Stomach (tissue), 9 donors: ENCODE results near the gene SMIM44. TPM values are rescaled to one million over a fixed set of nuclear protein-coding genes. Genes with fewer than 3 reads are reported as not detected.
A peak's percentile ranks its signal among the peaks of the same experiment; 100 is the strongest.

Source experiments
- DNase-seq, 2 donors: peaks; one replicate each; pipeline versions ENCODE4 v3.0.0 to v3.0.0-alpha.2; 2013 to 2019
- H3K27ac ChIP-seq, 5 donors: fragments of 200-600 bp in 4 of 5; sonication (generic) in 4 of 5; one replicate each; pipeline ENCODE4 v1.5.1; 2013 to 2019; ENCODE audit warnings: mild to moderate bottlenecking in 1 of 5, moderate library complexity in 1 of 5
- H3K27me3 ChIP-seq, 3 donors: fragments of 200-600 bp; sonication (generic); one replicate each; pipeline ENCODE4 v1.5.1; 2017 to 2019; ENCODE audit warnings: mixed run types in 1 of 3
- H3K36me3 ChIP-seq, 4 donors: fragments of 200-600 bp; sonication (generic); 1 replicate in 3 of 4; 2 replicates in 1 of 4; pipeline ENCODE4 v1.5.1; 2016 to 2019
- H3K4me1 ChIP-seq, 4 donors: fragments of 200-600 bp; sonication (generic); one replicate each; pipeline ENCODE4 v1.5.1; 2016 to 2019
- H3K4me3 ChIP-seq, 4 donors: fragments of 200-600 bp; sonication (generic) in 3 of 4; one replicate each; pipeline ENCODE4 v1.5.1; 2016 to 2019; ENCODE audit warnings: mild to moderate bottlenecking in 1 of 4
- H3K9me3 ChIP-seq, 4 donors: fragments of 200-600 bp; sonication (generic); one replicate each; pipeline ENCODE4 v1.5.1; 2016 to 2019
- EP300 ChIP-seq: sonication (generic); formaldehyde crosslinking; IDR thresholded peaks from one replicate; pipeline ENCODE4 v1.6.1; 2017; ENCODE audit warnings: antibody characterized with exemption
- POLR2A ChIP-seq, 4 donors: fragments of 450-650 bp; IDR thresholded peaks; one replicate each; pipeline ENCODE4 v1.6.1; 2016; ENCODE audit warnings: antibody characterized with exemption in 4 of 4, control low read depth in 2 of 4, mild to moderate bottlenecking in 1 of 4, moderate library complexity in 1 of 4
- POLR2AphosphoS5 ChIP-seq, 3 donors: sonication (generic); formaldehyde crosslinking; IDR thresholded peaks; one replicate each; pipeline ENCODE4 v1.6.1; 2016; ENCODE audit warnings: antibody characterized with exemption in 3 of 3
- WGBS, 5 donors: extraction: QIAGEN DNeasy Blood & Tissue Kit in 3 of 5; methylation state at CpG; one replicate each; pipeline versions ENCODE4 v1.1.5 to v1.1.7; 2013 to 2018; 5-methylcytosine and 5-hydroxymethylcytosine counted together
- intact Hi-C: fragments of 100-400 bp; cut with DNase I; formaldehyde crosslinking; loops from one replicate; pipeline ENCODE4 v1.15.1; 2023; ENCODE audit warnings: low total_unique reads
- polyA plus RNA-seq, 3 donors: library from polyadenylated mRNA; stranded (reverse); fragments of 200-250 nt; gene quantifications; one replicate each; pipeline ENCODE4 v1.2.3, GENCODE V29; 2013
- total RNA-seq, 5 donors: library from RNA; depleted of rRNA; stranded (reverse); fragments of >200 nt; gene quantifications; one replicate each; pipeline versions ENCODE4 v1.1.0 to v1.2.3, GENCODE V29; 2014 to 2016
- TF ChIP-seq, protein P1 (sequence below), 7 experiments: fragments of 450-650 bp in 4 of 7; fragments of 200-600 bp in 3 of 7; sonication (generic) in 3 of 7; IDR thresholded peaks; one replicate each; pipeline ENCODE4 v1.5.1; 2016 to 2019; ENCODE audit warnings: antibody characterized with exemption in 7 of 7, control low read depth in 2 of 7, mild to moderate bottlenecking in 1 of 7
- donor health status: healthy with polysubstance abuse.
- donor health status: Bipolar disorder and iron deficiency.
- donor health status: healthy.

SMIM44 gene
- total and polyA plus RNA-seq, 8 donors: 2.7 TPM; not detected in 7

DNA sequence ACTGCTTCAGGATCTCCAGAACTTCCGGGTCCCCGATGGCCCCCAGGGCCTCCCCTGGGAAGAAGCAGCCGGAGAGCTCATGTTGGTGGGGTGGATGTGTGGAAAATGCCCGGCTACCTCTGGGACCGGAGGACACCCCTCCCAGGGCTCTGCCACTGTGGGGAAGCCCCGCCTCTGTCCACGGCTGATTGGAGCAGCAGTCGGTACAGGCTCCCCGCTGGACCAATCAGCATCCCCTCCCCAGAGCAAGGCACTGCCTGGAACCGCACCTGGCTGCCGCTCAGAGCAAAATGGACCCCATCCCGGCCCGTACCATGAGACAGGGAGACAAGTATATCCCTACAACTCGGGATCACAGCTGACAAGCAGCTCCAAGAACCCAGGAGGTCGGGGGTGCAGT lies 10.8 kb upstream of the SMIM44 start:
- H3K36me3 ChIP-seq: peaks cover 32 to 86% (median 72%) of the 10 kb centered on the region in 4 donors
- 65 to 89% (median 80%) methylated on average over 2 to 15 of the region's 15 CpGs for WGBS, 5 donors
- TF ChIP-seq, protein P1, sequence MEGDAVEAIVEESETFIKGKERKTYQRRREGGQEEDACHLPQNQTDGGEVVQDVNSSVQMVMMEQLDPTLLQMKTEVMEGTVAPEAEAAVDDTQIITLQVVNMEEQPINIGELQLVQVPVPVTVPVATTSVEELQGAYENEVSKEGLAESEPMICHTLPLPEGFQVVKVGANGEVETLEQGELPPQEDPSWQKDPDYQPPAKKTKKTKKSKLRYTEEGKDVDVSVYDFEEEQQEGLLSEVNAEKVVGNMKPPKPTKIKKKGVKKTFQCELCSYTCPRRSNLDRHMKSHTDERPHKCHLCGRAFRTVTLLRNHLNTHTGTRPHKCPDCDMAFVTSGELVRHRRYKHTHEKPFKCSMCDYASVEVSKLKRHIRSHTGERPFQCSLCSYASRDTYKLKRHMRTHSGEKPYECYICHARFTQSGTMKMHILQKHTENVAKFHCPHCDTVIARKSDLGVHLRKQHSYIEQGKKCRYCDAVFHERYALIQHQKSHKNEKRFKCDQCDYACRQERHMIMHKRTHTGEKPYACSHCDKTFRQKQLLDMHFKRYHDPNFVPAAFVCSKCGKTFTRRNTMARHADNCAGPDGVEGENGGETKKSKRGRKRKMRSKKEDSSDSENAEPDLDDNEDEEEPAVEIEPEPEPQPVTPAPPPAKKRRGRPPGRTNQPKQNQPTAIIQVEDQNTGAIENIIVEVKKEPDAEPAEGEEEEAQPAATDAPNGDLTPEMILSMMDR (IDR thresholded peaks at IDR 0.05): no peak
- TF ChIP-seq POLR2AphosphoS5 (IDR thresholded peaks at IDR 0.05): no peak
- TF ChIP-seq EP300: no peak
- no peak for TF ChIP-seq POLR2A (IDR thresholded peaks at IDR 0.05)
- H3K4me1 ChIP-seq: peaks cover 2 to 13% (median 7%) of the 10 kb centered on the region in 4 donors
- intact Hi-C loops: no loop called here
- no peak overlapping the region for H3K27ac ChIP-seq
- H3K4me3 ChIP-seq: no peak overlapping the region
- peak in 1 of 2 donors; percentile 62 for DNase-seq
- no peaks in the 10 kb centered on the region for H3K9me3 ChIP-seq
- no peaks in the 10 kb centered on the region for H3K27me3 ChIP-seq

DNA sequence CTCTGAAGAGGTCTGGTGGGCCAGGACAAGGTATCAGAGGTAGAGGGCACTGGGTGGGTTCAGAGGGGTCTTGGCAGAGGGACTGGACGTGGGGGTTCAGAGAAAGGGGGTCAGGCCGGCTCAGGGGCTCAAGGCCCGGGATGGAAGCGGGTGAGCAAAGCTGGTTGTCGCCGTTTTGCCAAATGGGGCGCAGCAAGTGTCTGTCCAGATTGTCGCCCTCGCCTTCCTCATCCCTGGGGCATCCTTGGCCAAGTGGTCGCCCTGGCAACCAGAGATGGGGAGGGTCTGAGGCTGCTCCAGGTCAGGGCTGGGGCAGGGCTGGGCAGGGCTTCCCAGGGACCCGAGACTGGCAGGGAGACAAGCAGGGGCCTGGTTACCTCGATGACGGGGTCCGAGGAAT lies 10.4 kb upstream of the SMIM44 start:
- H3K9me3 ChIP-seq: no peaks in the 10 kb centered on the region
- H3K36me3 ChIP-seq: peaks cover 32 to 86% (median 72%) of the 10 kb centered on the region in 4 donors
- DNase-seq: no peak
- H3K27ac ChIP-seq: no peak overlapping the region
- H3K4me1 ChIP-seq: peaks cover 0 to 10% (median 4%) of the 10 kb centered on the region in 4 donors
- WGBS, 5 donors: 89 to 98% (median 95%) methylated on average over 10 to 14 of the region's 14 CpGs
- H3K4me3 ChIP-seq: no peak overlapping the region
- intact Hi-C loops: no loop called here
- TF ChIP-seq, protein P1 (IDR thresholded peaks at IDR 0.05): no peak
- TF ChIP-seq EP300 (no peak), POLR2A (IDR thresholded peaks at IDR 0.05) (no peak), POLR2AphosphoS5 (IDR thresholded peaks at IDR 0.05) (no peak)
- no peaks in the 10 kb centered on the region for H3K27me3 ChIP-seq

DNA sequence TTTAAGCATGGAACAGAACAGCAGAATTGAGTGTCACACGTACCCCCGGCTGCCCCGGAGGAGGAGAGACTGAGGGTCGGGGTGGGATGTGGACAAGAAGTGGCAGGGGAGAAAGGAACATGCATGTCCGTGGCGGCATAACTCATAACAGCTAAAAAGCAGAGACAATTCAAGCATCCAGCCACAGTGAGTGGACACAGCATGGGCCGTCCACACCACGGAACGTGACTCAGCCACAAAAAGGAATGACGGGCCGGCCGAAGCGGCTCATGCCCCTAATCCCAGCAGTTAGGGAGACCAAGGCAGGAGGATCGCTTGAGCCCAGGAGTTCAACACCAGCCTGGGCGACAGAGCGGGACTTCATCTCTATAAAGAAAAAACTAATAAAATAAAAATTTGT lies 9.7 kb upstream of the SMIM44 start:
- H3K36me3 ChIP-seq: peaks cover 32 to 84% (median 72%) of the 10 kb centered on the region in 4 donors
- H3K4me3 ChIP-seq: no peak overlapping the region
- H3K27ac ChIP-seq: no peak overlapping the region
- H3K4me1 ChIP-seq: peaks cover 0 to 6% (median 3%) of the 10 kb centered on the region in 4 donors
- intact Hi-C loops: no loop called here
- H3K9me3 ChIP-seq: no peaks in the 10 kb centered on the region
- no peaks in the 10 kb centered on the region for H3K27me3 ChIP-seq
- TF ChIP-seq, protein P1 (IDR thresholded peaks at IDR 0.05): no peak
- TF ChIP-seq POLR2AphosphoS5 (IDR thresholded peaks at IDR 0.05) (no peak), EP300 (no peak), POLR2A (IDR thresholded peaks at IDR 0.05) (no peak)
- DNase-seq: no peak
- WGBS, 5 donors: 89 to 95% (median 93%) methylated on average over 16 of the region's 16 CpGs

DNA sequence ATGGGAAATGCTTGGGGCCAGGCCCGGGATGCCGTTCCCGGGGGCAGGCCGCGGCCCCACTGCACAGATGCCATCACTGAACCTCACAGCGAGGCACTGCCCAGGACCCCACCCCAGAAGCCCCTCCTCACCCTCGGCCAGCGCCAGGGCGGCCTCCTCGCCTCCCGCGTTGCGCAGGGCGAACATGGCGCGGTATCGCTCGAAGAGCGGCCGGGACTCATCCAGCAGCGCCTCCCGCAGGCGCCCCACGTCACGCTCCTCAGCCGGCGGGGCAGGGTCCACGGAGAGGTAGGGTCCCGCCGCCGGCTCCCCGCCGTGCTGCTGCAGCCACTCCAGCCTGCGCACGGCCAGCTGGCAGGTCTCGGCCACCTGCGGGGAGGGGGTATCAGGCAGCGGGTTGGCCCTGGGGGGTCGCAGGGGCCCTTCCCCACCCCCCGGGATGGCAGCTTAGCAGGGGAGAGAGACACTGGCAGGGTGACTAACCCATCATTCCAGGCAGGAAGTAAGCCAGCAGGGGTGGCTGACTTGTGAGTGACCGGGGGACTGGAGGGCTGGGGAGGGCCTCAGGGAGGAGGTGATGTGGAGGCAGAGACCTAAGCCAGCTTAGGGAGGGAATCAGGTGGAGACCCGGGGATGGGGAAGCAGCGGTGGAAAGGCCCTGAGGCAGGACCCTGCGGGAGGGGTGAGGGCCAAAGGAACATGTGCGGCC lies 9.0 kb upstream of the SMIM44 start:
- WGBS, 5 donors: 93 to 97% (median 96%) methylated on average over 8 to 45 of the region's 45 CpGs
- peaks cover 32 to 78% (median 70%) of the 10 kb centered on the region in 4 donors for H3K36me3 ChIP-seq
- H3K27ac ChIP-seq: no peak overlapping the region
- peaks cover 0 to 6% (median 0%) of the 10 kb centered on the region in 4 donors for H3K4me1 ChIP-seq
- H3K9me3 ChIP-seq: no peaks in the 10 kb centered on the region
- TF ChIP-seq POLR2AphosphoS5 (IDR thresholded peaks at IDR 0.05) (no peak), EP300 (no peak), POLR2A (IDR thresholded peaks at IDR 0.05) (no peak)
- TF ChIP-seq, protein P1 (IDR thresholded peaks at IDR 0.05): no peak
- DNase-seq: no peak
- no peaks in the 10 kb centered on the region for H3K27me3 ChIP-seq
- no peak overlapping the region for H3K4me3 ChIP-seq
- intact Hi-C loops: no loop called here
